H1 (cell line): ENCODE measurements around the gene BTNL2. TPM values are rescaled to one million over a fixed set of nuclear protein-coding genes. Genes with fewer than 3 reads are reported as not detected.

Experiments used
- CTCF ChIA-PET: fragments of 300-600 bp; sonication (Branson Sonifier 250); formaldehyde crosslinking; loops from one replicate; lab custom pipeline; 2021; ENCODE audit not compliant: partially characterized antibody; lab: Charles Lee
- POLR2A ChIA-PET: fragments of 300-600 bp; sonication (Branson Sonifier 250); formaldehyde crosslinking; loops from one replicate; lab custom pipeline; 2021; ENCODE audit warnings: inconsistent platforms; ENCODE audit not compliant: partially characterized antibody; lab: Charles Lee
- DNase-seq, 2 experiments: peaks; one replicate each; pipeline versions ENCODE4 v3.0.0 to v3.0.0-alpha.2; 2010 to 2022; ENCODE audit warnings: low spot score in 2 of 2, low read depth in 1 of 2, mixed read lengths in 1 of 2
- FAIRE-seq: peaks from 2 replicates; lab custom pipeline; 2011; peaks lifted over from hg19 to GRCh38; lab: Jason Lieb, UNC
- H2AFZ ChIP-seq: 2 replicates; pipeline ENCODE4 v1.8.1; 2012; ENCODE audit warnings: low read length, inconsistent platforms
- H2AK5ac ChIP-seq: 2 replicates; pipeline ENCODE4 v1.6.1; 2013; ENCODE audit warnings: low read depth, low read length
- H2BK120ac ChIP-seq: replicated peaks from 2 replicates; pipeline ENCODE3; 2013; ENCODE audit warnings: low read depth, low read length, inconsistent platforms
- H2BK12ac ChIP-seq: 2 replicates; pipeline ENCODE4 v1.6.1; 2013; ENCODE audit warnings: low read depth, low read length
- H2BK15ac ChIP-seq: 2 replicates; pipeline ENCODE4 v1.6.1; 2013; ENCODE audit warnings: low read length
- H2BK20ac ChIP-seq: 2 replicates; pipeline ENCODE4 v1.6.1; 2013; ENCODE audit warnings: low read length
- H2BK5ac ChIP-seq: 2 replicates; pipeline ENCODE4 v1.6.1; 2013; ENCODE audit warnings: low read depth, low read length
- H3K14ac ChIP-seq: 2 replicates; pipeline ENCODE4 v1.6.1; 2013; ENCODE audit warnings: inconsistent platforms; ENCODE audit not compliant: insufficient read length
- H3K18ac ChIP-seq: 2 replicates; pipeline ENCODE4 v1.6.1; 2013; ENCODE audit warnings: low read length; ENCODE audit errors: extremely low read depth
- H3K23ac ChIP-seq: 2 replicates; pipeline ENCODE4 v1.6.1; 2013; ENCODE audit warnings: inconsistent platforms; ENCODE audit not compliant: insufficient read length
- H3K23me2 ChIP-seq: 2 replicates; pipeline ENCODE4 v1.6.1; 2013; ENCODE audit warnings: low read depth, low read length
- H3K27ac ChIP-seq: 2 replicates; pipeline ENCODE4 v1.6.1; 2011; ENCODE audit warnings: low read depth, low read length, inconsistent platforms
- H3K27me3 ChIP-seq, 4 experiments: replicated peaks in 1 of 4; 1 replicate in 1 of 4; 2 replicates in 3 of 4; pipeline versions ENCODE4 v1.6.1 to v1.8.1; 2011 to 2013; ENCODE audit warnings: low read length in 3 of 4, mild to moderate bottlenecking in 3 of 4, inconsistent platforms in 2 of 4, mixed read lengths in 2 of 4, moderate library complexity in 1 of 4; ENCODE audit not compliant: control insufficient read depth in 3 of 4, insufficient read depth in 3 of 4; ENCODE audit errors: extremely low read depth in 1 of 4
- H3K36me3 ChIP-seq, 4 experiments: 2 replicates each; pipeline versions ENCODE4 v1.6.1 to v1.8.1; 2011 to 2013; ENCODE audit warnings: mild to moderate bottlenecking in 4 of 4, low read length in 3 of 4, moderate library complexity in 2 of 4, control low read depth in 1 of 4, inconsistent platforms in 1 of 4; ENCODE audit not compliant: insufficient read depth in 4 of 4, control insufficient read depth in 2 of 4
- H3K4ac ChIP-seq: replicated peaks from 2 replicates; pipeline ENCODE3; 2013; ENCODE audit warnings: low read length, low read depth, mixed read lengths, inconsistent platforms; ENCODE audit not compliant: insufficient read length
- H3K4me1 ChIP-seq, 4 experiments: replicated peaks in 1 of 4; 1 replicate in 1 of 4; 2 replicates in 3 of 4; pipeline versions ENCODE4 v1.6.1 to v1.8.1; 2011 to 2013; ENCODE audit warnings: low read length in 3 of 4, inconsistent platforms in 2 of 4, mixed read lengths in 1 of 4; ENCODE audit not compliant: insufficient read depth in 4 of 4, control insufficient read depth in 3 of 4
- H3K4me2 ChIP-seq, 2 experiments: 2 replicates each; pipeline versions ENCODE4 v1.6.1 to v1.8.1; 2011 to 2013; ENCODE audit warnings: low read depth in 2 of 2, low read length in 2 of 2, control low read depth in 1 of 2, inconsistent platforms in 1 of 2, mild to moderate bottlenecking in 1 of 2; ENCODE audit not compliant: insufficient read depth in 1 of 2
- H3K4me3 ChIP-seq, 4 experiments: fragments of 200-600, 300-600 bp in 1 of 4; sonication (generic), shearing (Covaris generic), sonication (Bioruptor Twin) in 1 of 4; 2 replicates each; pipeline versions ENCODE4 v1.5.1 to v1.8.1; 2011 to 2016; ENCODE audit warnings: low read length in 4 of 4, low read depth in 3 of 4, control low read depth in 2 of 4, inconsistent platforms in 2 of 4, mild to moderate bottlenecking in 2 of 4, mixed read lengths in 1 of 4, moderate library complexity in 1 of 4; ENCODE audit not compliant: insufficient read depth in 2 of 4; ENCODE audit errors: extremely low read depth in 1 of 4
- H3K56ac ChIP-seq: replicated peaks from 2 replicates; pipeline ENCODE3; 2013; ENCODE audit warnings: low read depth, mild to moderate bottlenecking, mixed read lengths, low read length, inconsistent platforms; ENCODE audit not compliant: insufficient read length
- H3K79me1 ChIP-seq: 2 replicates; pipeline ENCODE4 v1.6.1; 2013; ENCODE audit warnings: low read depth, low read length, control low read depth
- H3K79me2 ChIP-seq, 2 experiments: 2 replicates each; pipeline versions ENCODE4 v1.6.1 to v1.8.1; 2012 to 2013; ENCODE audit warnings: low read length in 2 of 2, mild to moderate bottlenecking in 2 of 2, inconsistent platforms in 1 of 2; ENCODE audit not compliant: insufficient read depth in 2 of 2, control insufficient read depth in 1 of 2
- H3K9ac ChIP-seq, 4 experiments: replicated peaks in 1 of 4; 1 replicate in 1 of 4; 2 replicates in 3 of 4; pipeline versions ENCODE4 v1.6.1 to v1.8.1; 2011 to 2013; ENCODE audit warnings: low read depth in 3 of 4, low read length in 3 of 4, control low read depth in 2 of 4, mild to moderate bottlenecking in 2 of 4, moderate library complexity in 2 of 4, inconsistent platforms in 1 of 4; ENCODE audit errors: extremely low read depth in 1 of 4
- H3K9me3 ChIP-seq, 2 experiments: 2 replicates each; pipeline versions ENCODE4 v1.6.1 to v1.8.1; 2012 to 2013; ENCODE audit warnings: mild to moderate bottlenecking in 2 of 2, moderate library complexity in 2 of 2, control low read depth in 1 of 2, inconsistent platforms in 1 of 2, low read depth in 1 of 2, low read length in 1 of 2, mixed read lengths in 1 of 2; ENCODE audit not compliant: insufficient read depth in 2 of 2
- H4K20me1 ChIP-seq, 2 experiments: replicated peaks in 1 of 2; 2 replicates each; pipeline versions ENCODE3 to v1.8.1; 2011 to 2013; ENCODE audit warnings: inconsistent platforms in 2 of 2, low read length in 2 of 2, mild to moderate bottlenecking in 1 of 2; ENCODE audit not compliant: insufficient read depth in 2 of 2, control insufficient read depth in 1 of 2
- H4K5ac ChIP-seq: 2 replicates; pipeline ENCODE4 v1.6.1; 2013; ENCODE audit warnings: low read length, low read depth, mixed read lengths, inconsistent platforms; ENCODE audit not compliant: insufficient read length
- H4K8ac ChIP-seq: 2 replicates; pipeline ENCODE4 v1.8.0; 2013; ENCODE audit warnings: mild to moderate bottlenecking, moderate library complexity, low read length, inconsistent platforms; ENCODE audit not compliant: insufficient read depth; ENCODE audit errors: extremely low read depth
- H4K91ac ChIP-seq: replicated peaks from 2 replicates; pipeline ENCODE3; 2013; ENCODE audit warnings: low read length, mixed read lengths, inconsistent platforms; ENCODE audit not compliant: insufficient read length
- KDM1A ChIP-seq: fragments of 200-600, 300-600 bp; sonication (generic); IDR thresholded peaks from 2 replicates; pipeline ENCODE4 v1.7.1; 2016; ENCODE audit warnings: mild to moderate bottlenecking, low read length, borderline replicate concordance
- polyA plus RNA-seq, 7 experiments: library from polyadenylated mRNA; depleted of rRNA in 3 of 7; stranded (reverse) in 5 of 7; unstranded in 2 of 7; fragments of >200 nt in 5 of 7; fragments of 200-250 nt in 2 of 7; gene quantifications; 1 replicate in 5 of 7; 2 replicates in 1 of 7; 4 replicates in 1 of 7; pipeline versions ENCODE4 v1.2.1 to v1.2.3, GENCODE V29; 2011 to 2013; ENCODE audit warnings: missing spikeins in 2 of 7, mixed read lengths in 2 of 7
- total RNA-seq: library from RNA; stranded (reverse); fragmentation: NEBNext Ultra II Directional; extraction: Animal tissue kit (Norgen Biotek cat#: 25700); gene quantifications from 2 replicates; pipeline ENCODE4 v1.2.1, GENCODE V29; 2021

The BTNL2 gene
- total and polyA plus RNA-seq, 2 of the 8 experiments (the other 6 are each of a cell fraction or from before 2014, with no cell fraction given): not detected

GRCh38 chr6:32371803-32372202 lies 35.2 kb downstream of the BTNL2 start, which contains the start of gene TSBP1:
Gene TSBP1 (minus strand): TSS chr6:32371903. CDS start chr6:32371706, 197 bp downstream.
- Histone ChIP-seq H3K27me3 (no peaks in the 10 kb centered on the region), H4K91ac (no peak within 1 kb of the TSS), H3K36me3 (no peaks in the 10 kb centered on the region), H4K5ac (no peak within 1 kb of the TSS), H3K79me2 (no peaks in the 10 kb centered on the region), H3K4ac (no peak within 1 kb of the TSS), H4K20me1 (no peaks in the 10 kb centered on the region), H2BK120ac (no peak within 1 kb of the TSS), H2BK20ac (no peak within 1 kb of the TSS), H3K79me1 (no peaks in the 10 kb centered on the region), H2AFZ (no peak within 1 kb of the TSS), H3K4me3 (no peak within 1 kb of the TSS), H3K27ac (no peak within 1 kb of the TSS), H3K23me2 (peaks cover 2% of the 10 kb centered on the region; the same call in 1 of the 2 replicates), H2BK15ac (no peak within 1 kb of the TSS), H3K14ac (no peak within 1 kb of the TSS), H2AK5ac (no peak within 1 kb of the TSS), H3K23ac (no peak within 1 kb of the TSS), H3K56ac (no peak within 1 kb of the TSS), H3K18ac (no peak within 1 kb of the TSS), H4K8ac (no peak within 1 kb of the TSS), H3K4me1 (no peaks in the 10 kb centered on the region), H3K9ac (no peak within 1 kb of the TSS), H3K4me2 (no peak within 1 kb of the TSS), H3K9me3 (no peaks in the 10 kb centered on the region), H2BK5ac (no peak within 1 kb of the TSS), H2BK12ac (no peak within 1 kb of the TSS)
- no peak for FAIRE-seq
- ChIA-PET CTCF (no interaction called here), POLR2A (no interaction called here)
- DNase-seq: no peak
- TF ChIP-seq KDM1A: no peak
